Kasumi-1 (cell line): ENCODE measurements around the gene TAF5L.
"Not testable (repeated sequence)": the region's sequence is repeated elsewhere in the genome, so short reads cannot be mapped to it uniquely, and the experiment has no call there.

Experiments used
- DNase-seq, 2 experiments: peaks; one replicate each; lab custom pipeline; 2025; lab: John Stamatoyannopoulos, UW

Gene TAF5L

GRCh38 chr1:229642376-229642775, 16.5 kb upstream of the TAF5L start:
- DNase-seq = no peak

GRCh38 chr1:229641306-229641705, 15.4 kb upstream of the TAF5L start:
- DNase-seq = no peak

- DNase-seq = no peak
These were observed 14.5 kb upstream of the TAF5L start for GRCh38 chr1:229640455-229640854.

- DNase-seq = no peak
These were observed 11.8 kb upstream of the TAF5L start for GRCh38 chr1:229637746-229638145.

- DNase-seq = no peak
These were observed 10.1 kb upstream of the TAF5L start for GRCh38 chr1:229636042-229636441.

- no peak for DNase-seq
These were observed 6.0 kb upstream of the TAF5L start for GRCh38 chr1:229631966-229632365.

- DNase-seq = no peak
These were observed 5.2 kb upstream of the TAF5L start for GRCh38 chr1:229631148-229631547.

GRCh38 chr1:229629261-229629660, 3.3 kb upstream of the TAF5L start:
- DNase-seq = no peak

- DNase-seq = no peak
These were observed 1.1 kb upstream of the TAF5L start for GRCh38 chr1:229627003-229627402.

GRCh38 chr1:229625071-229625914, 629 bp downstream of the TAF5L start:
- DNase-seq = peak; percentile 56 to 66

- peak in 1 of 2 experiments; percentile 24 for DNase-seq
These were observed 1.3 kb downstream of the TAF5L start for GRCh38 chr1:229624521-229625070.

- DNase-seq = no peak
These were observed 2.1 kb downstream of the TAF5L start for GRCh38 chr1:229623838-229624237.

- no peak for DNase-seq
These were observed 2.7 kb downstream of the TAF5L start for GRCh38 chr1:229623225-229623624.

GRCh38 chr1:229622641-229623120, 3.2 kb downstream of the TAF5L start:
- not testable (repeated sequence) for DNase-seq

GRCh38 chr1:229621663-229622062, 4.3 kb downstream of the TAF5L start:
- DNase-seq = no peak

GRCh38 chr1:229620876-229621275, 5.0 kb downstream of the TAF5L start:
- DNase-seq = no peak

GRCh38 chr1:229619614-229620013, 6.3 kb downstream of the TAF5L start:
- no peak for DNase-seq

- DNase-seq = no peak
These were observed 6.9 kb downstream of the TAF5L start for GRCh38 chr1:229619002-229619401.

- DNase-seq = no peak
These were observed 8.4 kb downstream of the TAF5L start for GRCh38 chr1:229617351-229618100.

GRCh38 chr1:229614701-229615100, 11.2 kb downstream of the TAF5L start:
- DNase-seq = no peak

GRCh38 chr1:229613938-229614337, 12.0 kb downstream of the TAF5L start:
- no peak for DNase-seq

- no peak for DNase-seq
These were observed 17.3 kb downstream of the TAF5L start for GRCh38 chr1:229608590-229608989.

GRCh38 chr1:229607370-229607769, 18.6 kb downstream of the TAF5L start:
- DNase-seq = no peak
